ENCODE results near the gene IL37.

DNA sequence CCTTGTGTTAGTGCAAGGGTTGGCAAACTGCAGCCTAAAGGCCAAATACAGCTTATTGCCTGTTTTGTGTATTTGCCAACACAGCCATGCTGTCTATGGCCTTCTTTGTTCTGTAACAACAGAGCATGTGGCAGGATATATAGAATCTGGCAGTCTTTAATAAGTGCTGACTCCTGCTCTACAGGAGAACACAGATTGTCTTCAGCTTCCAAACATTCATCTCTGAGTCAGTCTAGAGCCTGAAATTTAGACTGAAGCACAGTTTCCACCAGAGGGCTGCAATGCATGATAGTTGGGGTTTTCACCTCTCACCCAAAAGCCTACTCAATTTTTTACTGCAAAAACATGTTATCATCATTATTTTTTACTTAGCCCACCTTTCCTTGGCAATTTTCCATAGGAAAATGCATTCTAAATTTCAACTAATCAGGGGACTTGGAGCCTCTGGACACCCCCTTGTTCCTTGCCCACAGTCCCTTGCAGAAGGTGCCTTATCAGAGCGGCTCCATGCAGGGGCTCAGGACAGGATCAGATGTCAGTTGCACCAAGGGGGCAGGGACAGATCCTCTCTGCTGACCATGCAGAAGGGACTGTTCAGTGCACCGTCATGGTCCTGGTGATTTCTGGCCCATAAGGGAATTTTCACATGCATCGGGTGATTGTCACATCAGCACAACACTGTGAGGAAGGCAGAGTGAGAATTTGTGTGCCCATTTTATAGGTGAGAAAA is 12.4 kb downstream of the IL37 start:
- TF ChIP-seq, protein P1, sequence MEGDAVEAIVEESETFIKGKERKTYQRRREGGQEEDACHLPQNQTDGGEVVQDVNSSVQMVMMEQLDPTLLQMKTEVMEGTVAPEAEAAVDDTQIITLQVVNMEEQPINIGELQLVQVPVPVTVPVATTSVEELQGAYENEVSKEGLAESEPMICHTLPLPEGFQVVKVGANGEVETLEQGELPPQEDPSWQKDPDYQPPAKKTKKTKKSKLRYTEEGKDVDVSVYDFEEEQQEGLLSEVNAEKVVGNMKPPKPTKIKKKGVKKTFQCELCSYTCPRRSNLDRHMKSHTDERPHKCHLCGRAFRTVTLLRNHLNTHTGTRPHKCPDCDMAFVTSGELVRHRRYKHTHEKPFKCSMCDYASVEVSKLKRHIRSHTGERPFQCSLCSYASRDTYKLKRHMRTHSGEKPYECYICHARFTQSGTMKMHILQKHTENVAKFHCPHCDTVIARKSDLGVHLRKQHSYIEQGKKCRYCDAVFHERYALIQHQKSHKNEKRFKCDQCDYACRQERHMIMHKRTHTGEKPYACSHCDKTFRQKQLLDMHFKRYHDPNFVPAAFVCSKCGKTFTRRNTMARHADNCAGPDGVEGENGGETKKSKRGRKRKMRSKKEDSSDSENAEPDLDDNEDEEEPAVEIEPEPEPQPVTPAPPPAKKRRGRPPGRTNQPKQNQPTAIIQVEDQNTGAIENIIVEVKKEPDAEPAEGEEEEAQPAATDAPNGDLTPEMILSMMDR (IDR thresholded peaks at IDR 0.05), result no peak
- no peak for TF ChIP-seq POLR2A (IDR thresholded peaks at IDR 0.05)
